HG02885 (cell line): Measurements from ENCODE around the gene NENF.
"Not testable (repeated sequence)": the region's sequence is repeated elsewhere in the genome, so short reads cannot be mapped to it uniquely, and the experiment has no call there.

Experiments used
- ATAC-seq: cut with Tn5 transposase; IDR thresholded peaks from one replicate; pipeline ENCODE4 v1.9.1; 2021; ENCODE audit warnings: mild to moderate bottlenecking; ENCODE audit not compliant: unreplicated experiment, poor library complexity

Gene NENF

DNA sequence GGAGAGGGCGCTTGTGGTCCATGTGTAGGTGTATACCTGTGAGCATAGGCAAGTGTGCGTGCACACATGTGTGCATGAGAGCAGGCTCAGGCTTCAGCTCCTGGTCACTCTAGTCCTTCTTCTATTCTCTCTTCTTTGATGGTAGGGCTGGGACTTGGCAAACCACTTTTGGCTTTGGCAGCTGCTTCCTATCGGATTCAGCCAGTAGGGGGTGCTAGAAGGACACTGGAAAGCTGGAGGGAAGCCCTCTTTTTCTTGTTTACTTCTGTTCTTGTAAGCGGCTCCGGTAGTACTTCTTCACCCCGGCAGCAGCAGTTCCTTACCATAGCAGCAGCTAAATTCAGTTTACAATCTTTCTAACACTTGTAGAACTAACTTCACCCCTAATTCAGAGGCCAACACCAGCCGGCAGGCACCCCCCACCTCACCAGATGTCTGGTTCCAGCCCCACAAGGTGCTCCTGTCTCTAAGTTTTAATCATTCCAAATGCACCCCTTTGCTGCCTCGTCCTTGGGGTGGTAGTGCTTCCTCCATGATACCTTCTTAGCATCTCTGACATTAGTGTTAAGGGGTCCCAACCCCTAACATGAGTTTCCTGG is 25.1 kb downstream of the NENF start:
- no peak for ATAC-seq

DNA sequence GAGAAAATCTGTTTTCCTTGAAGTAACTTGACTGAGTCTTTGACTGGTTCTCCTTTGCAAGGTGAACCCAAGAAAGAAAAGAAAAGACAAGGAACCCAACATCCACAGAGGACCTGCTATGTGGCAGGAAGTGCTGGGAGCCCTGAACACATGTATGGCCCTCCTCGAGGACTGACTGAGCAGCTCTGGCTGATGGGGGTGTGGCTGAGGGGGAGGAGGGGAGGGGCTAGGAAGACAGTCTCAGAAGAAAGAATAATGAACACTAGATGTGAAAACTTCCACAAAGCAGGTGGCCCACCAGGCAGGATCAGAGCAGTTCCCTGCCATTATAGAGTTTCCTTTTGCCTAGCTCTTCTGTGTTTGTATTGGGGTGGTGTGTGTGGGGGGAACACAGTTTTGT is 26.1 kb downstream of the NENF start:
- no peak for ATAC-seq

DNA sequence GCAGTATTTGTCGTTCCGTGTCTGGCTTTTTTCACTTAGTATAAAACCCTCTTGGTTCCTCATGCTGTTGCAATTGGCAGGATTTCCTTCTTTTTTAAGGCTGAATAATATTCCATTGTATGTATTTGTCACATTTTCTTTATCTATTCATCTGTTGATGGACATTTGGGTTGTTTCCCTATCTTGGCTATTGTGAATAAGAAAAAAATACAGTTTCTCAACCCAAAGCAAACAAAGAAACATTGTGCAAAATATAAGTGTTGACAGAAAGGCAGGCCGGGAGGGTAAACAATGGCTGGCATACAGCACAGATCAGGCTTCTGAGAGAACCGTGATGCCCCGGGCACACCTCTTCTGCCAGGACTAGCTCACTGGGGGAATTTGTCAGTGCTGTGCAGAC is 26.9 kb downstream of the NENF start:
- ATAC-seq, result no peak

DNA sequence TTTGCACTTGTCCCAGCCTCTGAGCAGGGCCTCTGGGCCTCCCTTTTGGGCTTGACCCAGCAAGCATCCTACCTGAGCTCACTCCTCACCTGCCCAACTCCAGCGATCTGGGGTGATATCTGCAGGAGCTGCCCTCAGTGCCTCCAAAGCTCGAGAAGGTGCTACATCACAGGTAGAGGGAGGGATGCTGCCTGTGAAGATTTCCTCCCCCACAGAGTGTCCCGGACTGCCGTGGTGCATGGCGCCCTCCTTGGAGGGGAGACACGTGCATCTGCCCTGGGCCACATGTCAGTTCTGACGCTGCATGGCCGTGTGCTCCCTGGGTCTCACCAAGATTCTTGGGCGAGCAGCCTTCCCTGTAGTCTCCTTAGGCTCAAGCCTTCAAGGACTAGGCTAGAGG is 27.7 kb downstream of the NENF start:
- no peak for ATAC-seq

DNA sequence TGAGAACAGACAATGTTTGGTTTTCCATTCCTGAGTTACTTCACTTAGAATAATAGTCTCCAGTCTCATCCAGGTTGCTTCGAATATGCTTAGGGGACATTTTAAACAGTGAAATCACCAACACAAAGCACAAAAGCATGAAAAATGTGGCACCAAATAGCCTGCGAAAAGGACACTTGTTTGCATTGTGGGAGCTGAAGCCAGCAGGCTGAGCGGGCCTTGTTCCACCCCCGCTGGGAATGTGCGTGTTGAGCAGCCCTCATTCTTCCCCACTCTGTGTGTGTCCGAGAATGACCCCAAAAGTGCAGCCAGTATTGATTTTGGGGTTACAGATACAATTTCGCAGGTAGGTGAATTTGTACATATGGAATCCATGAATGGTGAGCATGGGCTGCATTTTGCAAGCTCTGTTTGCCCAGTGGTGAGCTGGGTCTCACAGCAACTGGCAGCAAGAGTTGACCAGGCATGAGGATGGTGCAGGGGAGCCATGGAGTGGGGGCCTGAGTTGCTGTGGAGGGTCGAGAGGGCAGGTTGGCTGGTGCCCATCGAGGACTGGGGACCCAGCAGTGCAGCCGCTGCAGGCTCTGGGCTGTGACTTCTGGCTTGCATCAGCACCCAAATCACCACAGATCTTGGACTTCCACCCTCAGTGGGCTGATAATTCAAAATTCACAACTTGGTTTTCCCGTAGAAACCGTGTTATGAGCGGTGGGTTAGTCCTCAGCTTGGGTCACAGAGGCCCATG is 29.4 kb downstream of the NENF start:
- no peak for ATAC-seq

DNA sequence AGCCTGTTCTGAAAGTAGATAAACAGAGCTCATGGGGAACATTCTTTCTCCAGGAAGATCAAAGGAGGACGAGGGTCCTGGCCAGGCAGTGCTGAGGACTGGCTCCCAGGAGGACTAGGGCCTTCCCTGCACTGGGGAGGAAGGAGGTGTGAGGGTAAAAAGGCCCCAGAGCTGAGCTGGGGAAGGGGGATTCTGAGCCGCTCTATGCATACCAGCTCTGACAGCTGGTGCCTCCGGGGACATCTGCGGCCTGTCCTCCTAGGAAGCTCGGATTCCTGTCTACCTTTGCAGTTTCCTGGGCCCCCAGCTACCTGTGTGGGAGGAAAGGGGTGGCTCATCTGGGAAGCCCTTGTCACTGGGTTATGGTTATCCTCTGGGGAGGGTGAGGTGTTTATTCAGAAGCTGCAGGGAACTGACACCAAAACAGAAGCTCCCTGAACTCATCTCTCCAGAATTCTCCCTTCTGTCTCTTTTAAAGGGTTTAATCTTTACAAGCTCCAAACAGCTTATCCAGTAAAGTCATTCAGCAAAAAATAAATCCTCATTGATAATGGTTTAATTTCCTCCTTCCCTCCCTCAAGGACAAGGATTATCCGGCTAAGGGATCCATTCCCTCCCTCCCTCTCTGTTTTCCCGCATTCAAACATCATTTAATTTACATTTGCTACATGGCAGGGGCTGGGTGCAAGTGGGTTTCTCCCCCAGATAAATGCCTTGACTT is 31.0 kb downstream of the NENF start:
- no peak for ATAC-seq

DNA sequence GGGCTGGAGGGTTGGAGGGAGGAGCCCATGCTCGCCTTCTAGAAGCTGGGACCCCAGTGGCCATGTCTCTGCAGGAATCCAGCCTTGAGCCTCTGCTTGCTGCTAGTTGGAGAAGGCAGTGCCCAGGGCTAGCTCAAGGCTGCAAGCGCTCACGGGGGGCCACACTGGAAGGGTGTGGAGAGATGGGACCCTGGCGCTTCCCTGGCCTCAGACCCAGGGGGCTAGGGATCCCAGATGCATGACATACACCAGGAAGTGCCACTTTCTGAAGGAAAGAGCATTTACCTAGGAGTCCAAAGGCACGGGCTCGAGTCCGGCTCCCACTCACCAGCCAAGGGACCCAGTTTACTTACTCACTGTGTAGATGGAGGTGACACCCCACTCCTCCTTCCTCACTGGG is 32.6 kb downstream of the NENF start:
- ATAC-seq, result no peak

DNA sequence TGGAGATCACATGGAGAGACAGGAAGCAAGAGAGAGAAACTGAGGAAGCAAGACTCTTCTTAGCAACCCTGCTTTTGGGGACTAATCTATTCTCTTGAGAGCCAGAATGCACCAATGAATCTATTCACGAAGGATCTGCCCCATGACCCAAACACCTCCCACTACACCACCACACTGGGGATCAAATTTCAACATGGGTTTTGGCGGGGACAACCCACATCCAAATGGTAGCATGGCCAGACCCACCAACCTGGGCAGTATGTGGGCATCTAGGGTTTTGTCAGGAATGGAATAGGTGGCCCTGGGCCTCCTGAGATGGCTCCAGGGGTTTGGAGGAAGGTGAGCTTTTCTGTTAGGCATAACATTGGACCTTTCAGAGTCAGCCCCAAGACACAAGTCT is 33.7 kb downstream of the NENF start:
- no peak for ATAC-seq

DNA sequence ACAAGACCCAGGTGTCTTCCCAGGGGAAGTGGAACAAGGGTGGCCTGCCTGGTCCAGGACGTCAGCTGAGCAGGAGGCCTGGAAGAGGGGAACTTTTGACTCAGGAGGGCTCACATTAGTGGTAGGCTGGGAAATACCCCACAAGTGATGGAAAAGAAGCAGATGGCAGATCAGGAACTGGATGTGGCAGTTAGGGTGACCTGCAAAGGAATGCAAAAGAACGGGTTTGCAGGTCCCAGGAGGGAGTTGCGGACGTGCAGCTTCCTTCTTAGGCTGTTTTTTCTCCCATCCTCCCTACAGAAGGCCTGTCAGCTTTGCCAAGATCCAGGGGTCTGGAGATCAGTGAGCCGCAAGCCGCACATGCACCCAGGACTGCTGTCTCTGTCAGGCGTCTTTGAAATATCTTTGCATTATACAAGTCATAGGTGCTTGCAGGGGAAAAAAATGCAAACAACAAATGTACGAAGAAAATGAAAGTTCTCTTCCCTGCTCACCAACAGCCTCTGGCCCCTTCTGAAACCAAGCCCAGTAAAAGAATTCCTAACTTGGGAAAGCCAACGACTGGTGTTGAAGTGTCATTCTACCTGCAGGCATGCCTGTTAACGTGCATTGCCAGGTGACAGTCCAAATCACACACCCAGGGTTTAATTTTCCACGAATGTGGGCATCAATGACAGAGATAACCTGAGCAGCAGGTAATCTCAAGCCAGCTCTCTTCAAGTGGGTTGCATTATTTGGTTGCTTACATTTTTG is 34.4 kb downstream of the NENF start:
- ATAC-seq, result no peak

DNA sequence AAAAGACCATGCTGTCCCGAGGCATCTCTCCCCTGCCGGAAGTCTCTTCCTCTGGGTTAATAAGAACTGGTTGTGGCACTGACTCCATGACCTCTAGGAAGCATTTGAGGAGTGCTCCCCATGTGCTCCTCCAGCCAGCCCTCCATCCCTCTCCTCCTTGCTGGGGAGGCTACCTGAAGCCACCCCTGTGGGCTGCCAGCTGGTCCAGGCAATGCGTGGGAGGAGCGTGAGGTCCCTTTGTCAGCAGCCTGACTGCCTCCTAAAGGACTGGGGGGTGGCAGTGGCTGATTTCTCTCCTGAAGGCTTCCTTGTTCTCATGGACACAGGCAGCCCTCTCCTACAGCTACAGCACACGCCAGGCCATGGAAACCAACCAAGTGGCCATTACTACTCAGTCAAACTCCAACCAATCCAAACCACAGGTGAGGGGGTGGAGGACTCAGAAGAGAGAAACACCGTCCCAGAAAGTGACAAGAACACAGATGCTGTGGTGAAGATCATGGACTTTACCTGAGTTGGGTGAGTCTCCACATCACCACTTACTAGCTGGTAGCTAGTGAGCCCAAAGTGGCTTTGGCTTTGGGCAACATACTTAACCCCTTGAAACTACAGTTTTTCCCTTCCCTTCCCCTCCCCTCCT is 35.2 kb downstream of the NENF start:
- ATAC-seq, result no peak

DNA sequence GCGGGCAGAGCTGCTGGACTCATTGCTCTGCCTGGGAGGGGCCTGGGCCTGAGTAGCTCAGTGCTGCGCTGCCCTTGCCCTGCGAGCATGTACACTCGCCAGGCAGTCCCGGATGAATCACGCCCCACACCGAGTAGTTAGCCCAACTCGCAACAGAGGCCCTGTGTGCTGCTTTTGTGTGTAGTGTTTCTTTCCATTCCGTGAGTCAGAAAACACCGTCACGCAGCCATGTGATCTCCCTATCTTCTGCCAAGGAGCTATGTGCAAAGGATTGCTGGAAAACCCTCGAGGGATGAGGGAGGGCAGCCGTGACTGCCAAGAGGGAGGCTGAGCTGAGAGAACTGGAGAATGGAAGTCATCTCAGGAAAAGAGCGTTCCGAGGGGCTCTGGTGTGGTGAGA is 37.3 kb downstream of the NENF start:
- ATAC-seq, result no peak

DNA sequence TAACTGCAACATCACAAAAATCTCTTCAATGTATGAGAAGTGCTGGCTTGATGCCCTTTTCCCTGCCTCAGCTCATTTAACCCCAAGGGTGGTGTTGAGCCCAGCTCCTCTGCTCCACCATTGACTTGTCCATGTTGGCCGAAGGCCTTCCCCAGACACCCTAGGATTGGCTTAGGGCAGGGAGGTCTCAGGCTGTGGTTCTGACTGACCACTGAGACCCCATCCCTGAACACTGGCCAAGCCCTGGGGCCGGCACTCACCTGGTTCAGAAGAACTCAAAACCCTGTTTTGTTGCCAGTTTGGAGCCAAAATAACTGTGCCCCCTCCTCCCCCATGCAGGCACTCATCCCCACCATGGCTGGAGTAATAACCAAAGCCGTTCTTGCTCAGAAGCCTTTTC is 38.6 kb downstream of the NENF start:
- ATAC-seq, result no peak

DNA sequence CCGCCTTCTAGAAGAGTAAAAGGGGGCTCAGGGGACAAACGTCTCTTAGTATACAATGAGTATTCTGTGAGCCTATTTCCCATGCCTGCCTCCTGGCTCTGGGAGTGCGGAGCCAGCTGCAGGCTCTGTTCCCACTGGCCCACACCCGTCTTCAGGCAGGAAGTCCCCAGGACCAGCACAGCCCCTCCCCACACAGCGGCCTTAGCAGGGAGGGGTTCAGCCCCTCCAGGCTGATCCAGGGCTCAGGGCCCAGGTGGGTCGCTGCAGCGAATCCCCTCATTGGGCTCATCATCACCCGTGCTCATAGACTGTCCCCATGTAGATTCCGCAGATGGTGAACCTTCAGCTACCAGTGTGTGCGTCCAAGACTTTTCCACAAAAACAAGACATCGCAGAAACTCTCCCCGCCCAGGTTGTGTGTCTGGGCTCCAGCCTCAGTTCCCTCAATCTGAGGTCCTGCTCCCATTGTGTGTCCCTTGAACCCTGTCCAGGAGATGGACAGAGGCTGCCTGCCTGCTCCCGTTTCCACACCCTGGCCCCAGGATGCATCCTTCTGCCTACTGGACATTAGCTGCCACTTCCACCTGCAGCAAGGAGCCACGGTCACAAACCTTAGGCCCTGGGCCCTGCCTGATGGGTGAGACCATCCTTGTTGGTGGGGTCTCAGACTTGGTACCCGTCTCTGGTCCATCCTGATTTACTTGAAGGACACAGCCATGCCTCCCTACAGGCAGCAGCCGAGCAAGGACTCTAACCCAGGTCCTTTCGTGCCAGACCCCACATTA is 39.4 kb downstream of the NENF start:
- ATAC-seq, result no peak

DNA sequence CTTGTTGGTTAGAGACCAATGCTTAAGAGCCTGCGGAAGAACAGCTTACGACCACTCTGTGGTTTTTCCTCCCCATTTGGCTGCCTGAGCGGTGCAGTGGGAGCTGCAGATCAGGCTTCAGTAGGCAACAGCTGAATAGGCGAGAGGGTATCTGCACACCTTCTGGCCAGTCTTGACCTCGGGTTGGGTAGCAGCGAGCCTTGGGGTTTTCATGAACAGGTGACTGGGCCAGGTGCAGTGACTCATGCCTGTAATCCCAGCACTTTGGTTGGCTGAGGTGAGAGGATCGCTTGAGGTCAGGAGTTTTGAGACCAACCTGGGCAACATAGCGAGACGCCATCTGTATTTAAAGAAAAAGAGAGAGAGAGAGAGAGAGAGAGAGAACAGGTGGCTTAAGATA is 41.0 kb downstream of the NENF start:
- ATAC-seq, result no peak

DNA sequence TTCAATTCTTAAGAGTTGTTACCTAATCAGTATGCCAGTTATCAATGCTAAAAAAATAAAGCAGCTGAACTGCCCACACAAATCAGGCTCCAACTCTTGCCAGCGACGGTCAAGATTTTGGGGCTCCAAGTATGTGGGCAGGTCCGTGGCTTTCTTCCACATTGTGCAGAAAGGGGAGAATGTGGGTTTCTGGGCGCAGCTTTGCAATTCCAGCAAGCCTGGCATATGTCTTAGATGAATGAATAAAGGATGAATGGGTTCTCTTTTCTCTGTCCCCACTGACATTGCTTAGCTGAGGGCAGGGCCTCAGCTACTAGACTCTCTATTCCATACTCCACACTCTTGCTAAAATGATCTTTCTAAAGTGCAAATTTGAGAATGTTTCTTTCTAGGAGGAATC is 42.4 kb downstream of the NENF start:
- ATAC-seq, result no peak

DNA sequence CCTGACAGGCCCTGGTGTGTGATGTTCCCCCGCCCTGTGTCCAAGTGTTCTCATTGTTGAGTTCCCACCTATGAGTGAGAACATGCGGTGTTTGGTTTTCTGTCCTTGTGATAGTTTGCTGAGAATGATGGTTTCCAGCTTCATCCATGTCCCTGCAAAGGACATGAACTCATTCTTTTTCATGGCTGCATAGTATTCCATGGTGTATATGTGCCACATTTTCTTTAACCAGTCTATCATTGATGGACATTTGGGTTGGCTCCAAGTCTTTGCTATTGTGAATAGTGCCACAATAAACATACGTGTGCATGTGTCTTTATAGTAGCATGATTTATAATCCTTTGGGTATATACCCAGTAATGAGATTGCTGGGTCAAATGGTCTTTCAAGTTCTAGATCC is 43.1 kb downstream of the NENF start:
- not testable (repeated sequence) for ATAC-seq

DNA sequence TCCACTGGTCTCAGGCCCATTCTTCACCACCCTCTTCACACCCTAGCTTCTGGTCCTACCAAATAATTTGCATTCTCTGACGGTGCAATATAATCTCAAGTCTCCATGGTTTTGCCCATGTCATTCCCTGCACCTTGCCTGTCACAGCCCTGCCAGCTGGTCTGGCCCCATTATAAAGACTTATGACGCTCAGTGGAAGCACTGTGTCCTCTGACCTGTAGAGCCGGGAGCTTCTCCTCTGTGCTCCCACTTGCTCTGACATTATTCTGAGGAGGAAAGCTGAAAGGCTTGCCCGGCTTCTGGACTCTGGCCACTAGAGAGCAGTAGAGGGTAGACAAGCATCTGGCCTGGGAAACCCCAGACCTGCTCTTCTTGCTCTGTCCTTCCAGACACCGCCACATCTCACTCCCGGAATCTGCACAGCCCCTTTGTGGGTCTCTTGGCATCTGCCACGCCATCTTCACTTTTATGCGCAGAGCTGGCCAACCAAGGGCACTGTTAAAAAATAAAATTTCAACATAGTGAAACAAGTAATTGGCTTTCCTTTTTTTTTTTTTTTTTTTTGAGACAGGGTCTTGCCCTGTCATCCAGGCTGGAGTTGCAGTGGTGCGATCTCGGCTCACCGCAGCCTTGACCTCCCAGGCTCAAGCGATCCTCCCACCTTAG is 44.4 kb downstream of the NENF start:
- ATAC-seq, result peak; percentile 91

DNA sequence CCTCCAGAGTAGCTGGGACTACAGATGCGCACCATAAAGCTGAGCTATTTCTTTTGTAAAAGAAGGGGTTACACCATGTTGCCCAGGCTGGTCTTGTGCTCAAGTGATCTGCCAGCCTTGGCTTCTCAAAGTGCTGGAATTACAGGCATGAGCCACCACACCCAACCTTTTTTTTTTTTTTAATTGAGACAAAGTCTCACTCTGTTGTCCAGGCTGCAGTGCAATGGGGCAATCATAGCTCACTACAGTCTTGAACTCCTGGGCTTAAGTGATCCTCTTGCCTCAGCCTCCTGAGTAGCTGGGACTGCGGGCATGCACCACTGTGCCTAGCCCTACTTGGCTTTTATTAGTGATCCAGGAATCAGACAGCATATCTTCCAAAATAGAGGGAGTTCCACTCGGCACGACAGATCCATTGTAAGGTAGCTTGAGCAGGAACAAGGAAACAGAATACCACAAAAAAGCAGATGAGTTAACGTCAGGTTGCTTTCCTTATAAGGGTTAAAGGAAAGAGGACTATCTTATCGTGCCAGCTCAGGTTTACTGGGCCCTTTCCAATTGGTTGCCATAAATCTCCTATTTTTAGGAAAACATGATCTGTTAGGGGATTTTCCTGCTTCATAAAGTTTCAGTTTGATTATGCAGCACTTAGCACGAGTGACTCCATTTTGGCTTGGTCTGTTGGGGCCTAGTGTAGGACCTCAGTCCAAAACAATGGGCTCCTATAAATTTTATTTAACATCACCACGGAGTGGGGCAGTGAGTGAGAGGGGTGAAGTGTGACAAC is 45.2 kb downstream of the NENF start:
- no peak for ATAC-seq
